ENCODE measurements around the gene TMEM233. TPM values are rescaled to one million over a fixed set of nuclear protein-coding genes. Genes with fewer than 3 reads are reported as not detected.

The TMEM233 gene
- total and polyA plus RNA-seq, 9 of the 15 experiments (the other 6 are each of a cell fraction or from before 2014, with no cell fraction given): 0.04 to 0.17 (median 0.07) TPM; not detected in 2

DNA sequence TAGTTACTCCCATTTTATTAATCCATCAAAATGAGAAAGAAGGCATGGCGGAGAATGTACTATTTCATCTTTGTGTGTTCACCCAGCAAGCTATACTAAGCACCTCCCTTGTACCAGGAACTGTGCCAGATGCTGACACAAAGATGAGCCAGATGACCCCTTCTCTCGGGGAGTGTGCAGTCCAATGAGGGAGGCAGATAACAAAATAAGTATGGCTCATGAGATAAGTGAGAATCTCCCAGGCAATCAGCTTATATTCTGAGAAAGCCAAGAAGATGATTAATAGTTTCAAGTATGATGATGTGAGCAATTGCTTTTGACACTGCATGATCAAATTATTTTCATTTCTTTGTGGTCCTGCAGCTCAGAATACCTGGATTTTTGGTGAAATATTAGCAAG is 1.3 kb upstream of the TMEM233 start (continued):
- TF ChIP-seq, protein P1, sequence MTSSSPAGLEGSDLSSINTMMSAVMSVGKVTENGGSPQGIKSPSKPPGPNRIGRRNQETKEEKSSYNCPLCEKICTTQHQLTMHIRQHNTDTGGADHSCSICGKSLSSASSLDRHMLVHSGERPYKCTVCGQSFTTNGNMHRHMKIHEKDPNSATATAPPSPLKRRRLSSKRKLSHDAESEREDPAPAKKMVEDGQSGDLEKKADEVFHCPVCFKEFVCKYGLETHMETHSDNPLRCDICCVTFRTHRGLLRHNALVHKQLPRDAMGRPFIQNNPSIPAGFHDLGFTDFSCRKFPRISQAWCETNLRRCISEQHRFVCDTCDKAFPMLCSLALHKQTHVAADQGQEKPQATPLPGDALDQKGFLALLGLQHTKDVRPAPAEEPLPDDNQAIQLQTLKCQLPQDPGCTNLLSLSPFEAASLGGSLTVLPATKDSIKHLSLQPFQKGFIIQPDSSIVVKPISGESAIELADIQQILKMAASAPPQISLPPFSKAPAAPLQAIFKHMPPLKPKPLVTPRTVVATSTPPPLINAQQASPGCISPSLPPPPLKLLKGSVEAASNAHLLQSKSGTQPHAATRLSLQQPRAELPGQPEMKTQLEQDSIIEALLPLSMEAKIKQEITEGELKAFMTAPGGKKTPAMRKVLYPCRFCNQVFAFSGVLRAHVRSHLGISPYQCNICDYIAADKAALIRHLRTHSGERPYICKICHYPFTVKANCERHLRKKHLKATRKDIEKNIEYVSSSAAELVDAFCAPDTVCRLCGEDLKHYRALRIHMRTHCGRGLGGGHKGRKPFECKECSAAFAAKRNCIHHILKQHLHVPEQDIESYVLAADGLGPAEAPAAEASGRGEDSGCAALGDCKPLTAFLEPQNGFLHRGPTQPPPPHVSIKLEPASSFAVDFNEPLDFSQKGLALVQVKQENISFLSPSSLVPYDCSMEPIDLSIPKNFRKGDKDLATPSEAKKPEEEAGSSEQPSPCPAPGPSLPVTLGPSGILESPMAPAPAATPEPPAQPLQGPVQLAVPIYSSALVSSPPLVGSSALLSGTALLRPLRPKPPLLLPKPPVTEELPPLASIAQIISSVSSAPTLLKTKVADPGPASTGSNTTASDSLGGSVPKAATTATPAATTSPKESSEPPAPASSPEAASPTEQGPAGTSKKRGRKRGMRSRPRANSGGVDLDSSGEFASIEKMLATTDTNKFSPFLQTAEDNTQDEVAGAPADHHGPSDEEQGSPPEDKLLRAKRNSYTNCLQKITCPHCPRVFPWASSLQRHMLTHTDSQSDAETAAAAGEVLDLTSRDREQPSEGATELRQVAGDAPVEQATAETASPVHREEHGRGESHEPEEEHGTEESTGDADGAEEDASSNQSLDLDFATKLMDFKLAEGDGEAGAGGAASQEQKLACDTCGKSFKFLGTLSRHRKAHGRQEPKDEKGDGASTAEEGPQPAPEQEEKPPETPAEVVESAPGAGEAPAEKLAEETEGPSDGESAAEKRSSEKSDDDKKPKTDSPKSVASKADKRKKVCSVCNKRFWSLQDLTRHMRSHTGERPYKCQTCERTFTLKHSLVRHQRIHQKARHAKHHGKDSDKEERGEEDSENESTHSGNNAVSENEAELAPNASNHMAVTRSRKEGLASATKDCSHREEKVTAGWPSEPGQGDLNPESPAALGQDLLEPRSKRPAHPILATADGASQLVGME (CRISPR knock-in tag; IDR thresholded peaks at IDR 0.05): peak; percentile 81
- TF ChIP-seq GABPB1 (CRISPR knock-in tag; IDR thresholded peaks at IDR 0.05) (no peak), MECOM (CRISPR knock-in tag; IDR thresholded peaks at IDR 0.05) (peak; percentile 94), NRF1 (conservative IDR thresholded peaks at IDR 0.05 in 1 of 2, IDR thresholded peaks at IDR 0.05 in 1 of 2) (no peak), FOXJ3 (CRISPR knock-in tag; IDR thresholded peaks at IDR 0.05) (no peak), SRSF1 (IDR thresholded peaks at IDR 0.05; ENCODE audit: low read depth, low read length) (no peak), SMAD4 (CRISPR knock-in tag; conservative IDR thresholded peaks at IDR 0.05) (peak; percentile 52; the same call in 1 of the 2 replicates), MBD2 (IDR thresholded peaks at IDR 0.05; ENCODE audit: borderline replicate concordance, low read depth) (no peak), PTTG1 (tag; IDR thresholded peaks at IDR 0.05; ENCODE audit: low read depth) (no peak), OTX1 (CRISPR knock-in tag; IDR thresholded peaks at IDR 0.05) (no peak), RBM14 (IDR thresholded peaks at IDR 0.05; ENCODE audit: borderline replicate concordance, insufficient read depth, low read depth, low read length) (no peak), EHMT2 (IDR thresholded peaks at IDR 0.05) (no peak), ELF1 (tag; IDR thresholded peaks at IDR 0.05) (no peak), RHOXF2B (CRISPR knock-in tag; conservative IDR thresholded peaks at IDR 0.05) (no peak), ZFPM2 (CRISPR knock-in tag; IDR thresholded peaks at IDR 0.05) (no peak), ETS2 (tag; IDR thresholded peaks at IDR 0.05; ENCODE audit: borderline replicate concordance, poor library complexity, severe bottlenecking) (no peak), ZNF696 (CRISPR knock-in tag; conservative IDR thresholded peaks at IDR 0.05) (no peak), ZNF41 (CRISPR knock-in tag; conservative IDR thresholded peaks at IDR 0.05) (no peak), NFE2L1 (tag; IDR thresholded peaks at IDR 0.05; ENCODE audit: borderline replicate concordance, low read depth) (no peak), KAT8 (IDR thresholded peaks at IDR 0.05; ENCODE audit: low read depth) (no peak), ZNF717 (CRISPR knock-in tag; IDR thresholded peaks at IDR 0.05) (no peak), NCOA1 (IDR thresholded peaks at IDR 0.05; ENCODE audit: low read depth) (0 out of 2 replicates have a peak, but pooled peaks have one; percentile 23), GTF2E2 (tag; IDR thresholded peaks at IDR 0.05) (no peak), U2AF1 (optimal IDR thresholded peaks at IDR 0.05; ENCODE audit: low read depth, low read length) (no peak), RBM17 (IDR thresholded peaks at IDR 0.05; ENCODE audit: borderline replicate concordance, low read depth, low read length) (no peak)
- TF ChIP-seq, protein P2, sequence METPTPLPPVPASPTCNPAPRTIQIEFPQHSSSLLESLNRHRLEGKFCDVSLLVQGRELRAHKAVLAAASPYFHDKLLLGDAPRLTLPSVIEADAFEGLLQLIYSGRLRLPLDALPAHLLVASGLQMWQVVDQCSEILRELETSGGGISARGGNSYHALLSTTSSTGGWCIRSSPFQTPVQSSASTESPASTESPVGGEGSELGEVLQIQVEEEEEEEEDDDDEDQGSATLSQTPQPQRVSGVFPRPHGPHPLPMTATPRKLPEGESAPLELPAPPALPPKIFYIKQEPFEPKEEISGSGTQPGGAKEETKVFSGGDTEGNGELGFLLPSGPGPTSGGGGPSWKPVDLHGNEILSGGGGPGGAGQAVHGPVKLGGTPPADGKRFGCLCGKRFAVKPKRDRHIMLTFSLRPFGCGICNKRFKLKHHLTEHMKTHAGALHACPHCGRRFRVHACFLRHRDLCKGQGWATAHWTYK (CRISPR knock-in tag; IDR thresholded peaks at IDR 0.05): no peak

Data from K562 (cell line).